Measurements from ENCODE around the gene RPS27A. TPM values are rescaled to one million over a fixed set of nuclear protein-coding genes. Genes with fewer than 3 reads are reported as not detected.

Gene RPS27A
- total and polyA plus RNA-seq, 9 of the 15 experiments (the other 6 are each of a cell fraction or from before 2014, with no cell fraction given): 1,383 to 3,282 (median 2,242) TPM

DNA sequence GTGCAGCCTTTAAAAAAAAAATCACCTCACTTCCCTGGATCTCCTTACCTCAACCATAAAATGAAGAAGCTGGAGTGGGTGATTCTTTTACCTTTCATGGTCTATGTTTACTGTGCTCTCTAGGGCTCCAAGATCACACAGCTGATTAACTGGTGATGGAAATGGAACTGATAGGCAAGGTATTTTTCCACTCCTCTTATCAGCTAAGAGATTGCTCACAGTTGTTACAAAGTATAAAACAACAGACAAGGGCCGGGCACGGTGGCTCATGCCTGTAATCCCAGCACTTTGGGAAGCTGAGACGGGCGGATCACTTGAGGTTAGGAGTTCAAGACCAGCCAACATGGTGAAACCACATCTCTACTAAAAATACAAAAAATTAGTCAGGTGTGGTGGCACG, 14.5 kb downstream of the RPS27A start:
- intact Hi-C loops (cut with micrococcal nuclease) (no loop called here), in situ Hi-C loops (cut with MboI) (no loop called here)
- TF ChIP-seq FOXJ3 (CRISPR knock-in tag; IDR thresholded peaks at IDR 0.05) (no peak), FOXJ2 (tag; IDR thresholded peaks at IDR 0.05) (peak; percentile 72; the same call in 1 of the 2 replicates)
- H3K4me1 ChIP-seq (replicated peaks in 1 of 2; ENCODE audit: control insufficient read depth in 2 of 2, insufficient read depth in 2 of 2, low read length in 2 of 2): no peaks in the 10 kb centered on the region
- 71% methylated on average over 5 of the region's 5 CpGs for WGBS (ENCODE audit: insufficient coverage, low coverage, missing lambda C conversion rate)
- no TSS peak for BruUV-seq (replicated peaks)
- no peaks in the 10 kb centered on the region for H3K79me2 ChIP-seq (ENCODE audit: control insufficient read depth, insufficient read depth, low read length)
- no peak overlapping the region for H3K9ac ChIP-seq (ENCODE audit: insufficient read depth in 1 of 2, low read depth in 2 of 2, low read length in 2 of 2)
- ChIA-PET POLR2A (interaction anchor here (0.7 to 1.2 kb wide), 3 partner anchors 10 to 15 kb away, joined by 3 to 4 read pairs (median 3); partner anchors contain the start of genes CLHC1 and RPS27A), CTCF (ENCODE audit: low intra/inter-chr PET ratio) (no interaction called here)
- H3K27me3 ChIP-seq (ENCODE audit: control insufficient read depth in 2 of 2, insufficient read depth in 2 of 2, low read length in 2 of 2): no peaks in the 10 kb centered on the region
- no peak overlapping the region for H2AFZ ChIP-seq (ENCODE audit: low read depth, low read length)
- no peak overlapping the region for H3K27ac ChIP-seq (ENCODE audit: extremely low read depth, low read depth, low read length)
- no peak overlapping the region for H3K4me3 ChIP-seq
- H4K20me1 ChIP-seq (replicated peaks; ENCODE audit: control insufficient read depth, insufficient read depth, low read length): no peaks in the 10 kb centered on the region
- no peak overlapping the region for H3K4me2 ChIP-seq (ENCODE audit: insufficient read depth, low read length)
- H3K9me3 ChIP-seq (replicated peaks; ENCODE audit: control insufficient read depth, insufficient read depth, low read depth, low read length): no peaks in the 10 kb centered on the region
- no peaks in the 10 kb centered on the region for H3K9me1 ChIP-seq (ENCODE audit: control insufficient read depth, insufficient read depth, low read length)
- DNase-seq (ENCODE audit: extremely low read depth in 1 of 4, low spot score in 3 of 4) (no peak), ATAC-seq (no peak), FAIRE-seq (no peak)
- peaks cover 88% of the 10 kb centered on the region for H3K36me3 ChIP-seq (ENCODE audit: control insufficient read depth, insufficient read depth, low read length)

DNA sequence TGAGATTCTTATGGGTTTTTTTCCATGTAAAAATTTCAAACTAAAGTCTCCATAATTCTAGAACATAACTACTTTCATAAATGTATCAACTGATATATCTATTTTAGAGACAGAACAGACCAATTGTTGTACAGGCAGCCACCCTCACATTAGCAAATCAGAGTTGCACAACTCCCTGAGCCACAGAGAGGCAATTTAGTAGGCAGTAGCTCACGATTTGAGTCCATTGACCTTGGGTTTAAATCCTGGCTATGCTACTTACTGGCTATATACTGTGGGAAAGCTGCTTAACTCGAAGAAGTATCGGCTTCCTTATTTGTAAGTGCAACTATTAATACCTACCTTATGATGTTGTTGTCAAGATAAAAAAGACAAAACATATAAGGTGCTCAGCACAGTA, 20.3 kb downstream of the RPS27A start:
- no peaks in the 10 kb centered on the region for H3K9me3 ChIP-seq (replicated peaks; ENCODE audit: control insufficient read depth, insufficient read depth, low read depth, low read length)
- intact Hi-C loops (cut with micrococcal nuclease) (no loop called here), in situ Hi-C loops (cut with MboI) (no loop called here)
- no peaks in the 10 kb centered on the region for H3K27me3 ChIP-seq (ENCODE audit: control insufficient read depth in 2 of 2, insufficient read depth in 2 of 2, low read length in 2 of 2)
- no peaks in the 10 kb centered on the region for H4K20me1 ChIP-seq (replicated peaks; ENCODE audit: control insufficient read depth, insufficient read depth, low read length)
- 82% methylated on average over 3 of the region's 3 CpGs for WGBS (ENCODE audit: insufficient coverage, low coverage, missing lambda C conversion rate)
- H3K9me1 ChIP-seq (ENCODE audit: control insufficient read depth, insufficient read depth, low read length): no peaks in the 10 kb centered on the region
- H3K4me1 ChIP-seq (replicated peaks in 1 of 2; ENCODE audit: control insufficient read depth in 2 of 2, insufficient read depth in 2 of 2, low read length in 2 of 2): no peaks in the 10 kb centered on the region
- H3K27ac ChIP-seq (ENCODE audit: extremely low read depth, low read depth, low read length): no peak overlapping the region
- H3K36me3 ChIP-seq (ENCODE audit: control insufficient read depth, insufficient read depth, low read length): peaks cover 85% of the 10 kb centered on the region
- POLR2A ChIA-PET: interaction anchor here (0.6 kb wide), 1 partner anchor 36 kb away, joined by 3 read pairs; no protein-coding TSS in a partner anchor
- H3K4me2 ChIP-seq (ENCODE audit: insufficient read depth, low read length): no peak overlapping the region
- H3K9ac ChIP-seq (ENCODE audit: insufficient read depth in 1 of 2, low read depth in 2 of 2, low read length in 2 of 2): no peak overlapping the region
- no peak overlapping the region for H3K4me3 ChIP-seq
- BruUV-seq (replicated peaks): no TSS peak
- CTCF ChIA-PET (ENCODE audit: low intra/inter-chr PET ratio): no interaction called here
- no peak overlapping the region for H2AFZ ChIP-seq (ENCODE audit: low read depth, low read length)
- DNase-seq (ENCODE audit: extremely low read depth in 1 of 4, low spot score in 3 of 4) (no peak), ATAC-seq (no peak), FAIRE-seq (no peak)
- no peaks in the 10 kb centered on the region for H3K79me2 ChIP-seq (ENCODE audit: control insufficient read depth, insufficient read depth, low read length)
- TF ChIP-seq, protein P1, sequence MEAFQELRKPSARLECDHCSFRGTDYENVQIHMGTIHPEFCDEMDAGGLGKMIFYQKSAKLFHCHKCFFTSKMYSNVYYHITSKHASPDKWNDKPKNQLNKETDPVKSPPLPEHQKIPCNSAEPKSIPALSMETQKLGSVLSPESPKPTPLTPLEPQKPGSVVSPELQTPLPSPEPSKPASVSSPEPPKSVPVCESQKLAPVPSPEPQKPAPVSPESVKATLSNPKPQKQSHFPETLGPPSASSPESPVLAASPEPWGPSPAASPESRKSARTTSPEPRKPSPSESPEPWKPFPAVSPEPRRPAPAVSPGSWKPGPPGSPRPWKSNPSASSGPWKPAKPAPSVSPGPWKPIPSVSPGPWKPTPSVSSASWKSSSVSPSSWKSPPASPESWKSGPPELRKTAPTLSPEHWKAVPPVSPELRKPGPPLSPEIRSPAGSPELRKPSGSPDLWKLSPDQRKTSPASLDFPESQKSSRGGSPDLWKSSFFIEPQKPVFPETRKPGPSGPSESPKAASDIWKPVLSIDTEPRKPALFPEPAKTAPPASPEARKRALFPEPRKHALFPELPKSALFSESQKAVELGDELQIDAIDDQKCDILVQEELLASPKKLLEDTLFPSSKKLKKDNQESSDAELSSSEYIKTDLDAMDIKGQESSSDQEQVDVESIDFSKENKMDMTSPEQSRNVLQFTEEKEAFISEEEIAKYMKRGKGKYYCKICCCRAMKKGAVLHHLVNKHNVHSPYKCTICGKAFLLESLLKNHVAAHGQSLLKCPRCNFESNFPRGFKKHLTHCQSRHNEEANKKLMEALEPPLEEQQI (IDR thresholded peaks at IDR 0.05): no peak
- TF ChIP-seq, protein P2, sequence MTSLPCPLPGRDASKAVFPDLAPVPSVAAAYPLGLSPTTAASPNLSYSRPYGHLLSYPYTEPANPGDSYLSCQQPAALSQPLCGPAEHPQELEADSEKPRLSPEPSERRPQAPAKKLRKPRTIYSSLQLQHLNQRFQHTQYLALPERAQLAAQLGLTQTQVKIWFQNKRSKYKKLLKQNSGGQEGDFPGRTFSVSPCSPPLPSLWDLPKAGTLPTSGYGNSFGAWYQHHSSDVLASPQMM (CRISPR knock-in tag; IDR thresholded peaks at IDR 0.05): no peak
- TF ChIP-seq MEF2A (IDR thresholded peaks at IDR 0.05; ENCODE audit: control insufficient read depth, low read depth, low read length): no peak
- TF ChIP-seq, protein P3, sequence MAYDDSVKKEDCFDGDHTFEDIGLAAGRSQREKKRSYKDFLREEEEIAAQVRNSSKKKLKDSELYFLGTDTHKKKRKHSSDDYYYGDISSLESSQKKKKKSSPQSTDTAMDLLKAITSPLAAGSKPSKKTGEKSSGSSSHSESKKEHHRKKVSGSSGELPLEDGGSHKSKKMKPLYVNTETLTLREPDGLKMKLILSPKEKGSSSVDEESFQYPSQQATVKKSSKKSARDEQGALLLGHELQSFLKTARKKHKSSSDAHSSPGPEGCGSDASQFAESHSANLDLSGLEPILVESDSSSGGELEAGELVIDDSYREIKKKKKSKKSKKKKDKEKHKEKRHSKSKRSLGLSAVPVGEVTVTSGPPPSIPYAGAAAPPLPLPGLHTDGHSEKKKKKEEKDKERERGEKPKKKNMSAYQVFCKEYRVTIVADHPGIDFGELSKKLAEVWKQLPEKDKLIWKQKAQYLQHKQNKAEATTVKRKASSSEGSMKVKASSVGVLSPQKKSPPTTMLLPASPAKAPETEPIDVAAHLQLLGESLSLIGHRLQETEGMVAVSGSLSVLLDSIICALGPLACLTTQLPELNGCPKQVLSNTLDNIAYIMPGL (CRISPR knock-in tag; IDR thresholded peaks at IDR 0.05): no peak
- TF ChIP-seq PURB (CRISPR knock-in tag; IDR thresholded peaks at IDR 0.05; ENCODE audit: low read depth): no peak
- no peak for TF ChIP-seq ZNF699 (CRISPR knock-in tag; IDR thresholded peaks at IDR 0.05; ENCODE audit: insufficient replicate concordance)
- no peak for TF ChIP-seq NCOA6 (IDR thresholded peaks at IDR 0.05)
- no peak for TF ChIP-seq GTF2A2 (tag; IDR thresholded peaks at IDR 0.05)
